Spleen (tissue), 11 donors: ENCODE results near the gene EPHA8. TPM values are rescaled to one million over a fixed set of nuclear protein-coding genes. Genes with fewer than 3 reads are reported as not detected.

ENCODE experiments used
- DNase-seq: peaks from one replicate; pipeline ENCODE4 v3.0.0-alpha.2; 2020
- H3K27ac ChIP-seq, 8 donors: fragments of 200-600 bp; sonication (generic) in 7 of 8; 1 replicate in 4 of 8; 2 replicates in 4 of 8; pipeline versions ENCODE4 v1.5.0 to v1.8.0; 2016 to 2021; ENCODE audit warnings: inconsistent platforms in 4 of 8, mild to moderate bottlenecking in 4 of 8, moderate library complexity in 1 of 8
- H3K27me3 ChIP-seq, 7 donors: fragments of 200-600 bp; sonication (generic) in 6 of 7; replicated peaks in 1 of 7; 1 replicate in 4 of 7; 2 replicates in 3 of 7; pipeline versions ENCODE4 v1.5.0 to v1.8.0; 2016 to 2021; ENCODE audit warnings: inconsistent platforms in 3 of 7, mild to moderate bottlenecking in 1 of 7
- H3K36me3 ChIP-seq, 6 donors: fragments of 200-600 bp; sonication (generic) in 5 of 6; 1 replicate in 4 of 6; 2 replicates in 2 of 6; pipeline versions ENCODE4 v1.5.0 to v1.8.0; 2016 to 2021; ENCODE audit warnings: inconsistent platforms in 2 of 6
- H3K4me1 ChIP-seq, 6 donors: fragments of 200-600 bp; sonication (generic) in 5 of 6; 1 replicate in 3 of 6; 2 replicates in 3 of 6; pipeline versions ENCODE4 v1.5.0 to v1.8.0; 2016 to 2021; ENCODE audit warnings: inconsistent platforms in 3 of 6
- H3K4me3 ChIP-seq, 8 donors: fragments of 200-600 bp; sonication (generic) in 7 of 8; 1 replicate in 4 of 8; 2 replicates in 4 of 8; pipeline versions ENCODE4 v1.5.0 to v1.8.0; 2016 to 2021; ENCODE audit warnings: inconsistent platforms in 4 of 8, mild to moderate bottlenecking in 4 of 8, moderate library complexity in 2 of 8
- H3K9me3 ChIP-seq, 8 donors: fragments of 200-600 bp; sonication (generic) in 7 of 8; 1 replicate in 4 of 8; 2 replicates in 4 of 8; pipeline versions ENCODE4 v1.5.0 to v1.8.0; 2016 to 2021; ENCODE audit warnings: inconsistent platforms in 4 of 8
- CTCF ChIP-seq, 11 experiments: fragments of 200-600 bp in 7 of 11; fragments of 450-650 bp in 4 of 11; sonication (generic) in 4 of 11; IDR thresholded peaks in 8 of 11; conservative IDR thresholded peaks in 3 of 11; 1 replicate in 7 of 11; 2 replicates in 4 of 11; pipeline versions ENCODE4 v1.4.0 to v1.8.0; 2016 to 2021; ENCODE audit warnings: antibody characterized with exemption in 11 of 11, inconsistent platforms in 4 of 11, mild to moderate bottlenecking in 1 of 11
- POLR2A ChIP-seq, 3 donors: fragments of 450-650 bp; IDR thresholded peaks; one replicate each; pipeline ENCODE4 v1.5.1; 2017; ENCODE audit warnings: antibody characterized with exemption in 3 of 3, mild to moderate bottlenecking in 1 of 3
- POLR2AphosphoS5 ChIP-seq, 3 donors: sonication (generic); formaldehyde crosslinking; IDR thresholded peaks; one replicate each; pipeline ENCODE4 v1.5.1; 2017; ENCODE audit warnings: antibody characterized with exemption in 3 of 3
- WGBS, 5 donors: extraction: QIAGEN DNeasy Blood & Tissue Kit in 3 of 5; methylation state at CpG; one replicate each; pipeline versions ENCODE4 v1.1.5 to v1.1.7; 2013 to 2018; 5-methylcytosine and 5-hydroxymethylcytosine counted together
- intact Hi-C: fragments of 100-400 bp; cut with DNase I; formaldehyde crosslinking; loops from one replicate; pipeline ENCODE4 v1.15.0; 2023; ENCODE audit warnings: low total_unique reads
- polyA plus RNA-seq, 3 donors: library from polyadenylated mRNA; stranded (reverse); fragments of 200-250 nt; gene quantifications; one replicate each; pipeline ENCODE4 v1.2.1, GENCODE V29; 2013
- total RNA-seq, 7 donors: library from RNA; depleted of rRNA in 3 of 7; stranded (reverse); fragments of >200 nt in 3 of 7; fragmentation: NEBNext Ultra II Directional in 4 of 7; extraction: Animal tissue kit (Norgen Biotek cat#: 25700) in 4 of 7; gene quantifications; one replicate each; pipeline versions ENCODE4 v1.1.0 to v1.2.1, GENCODE V29; 2016 to 2021
- donor health status: healthy with polysubstance abuse.
- donor health status: DM: no; HTN: no; CAD: no; lungs with moderate emphysema.
- donor health status: DM: no; HTN: no; CAD: no.
- donor health status: Bipolar disorder and iron deficiency.
- donor health status: healthy.
- donor health status: DM: no; HTN: no; CAD: no.
- donor health status: DM: yes; HTN: yes; CAD: no.

Gene EPHA8
- total and polyA plus RNA-seq, 10 donors, result 0.30 to 9.2 (median 4.9) TPM

- 77 to 88% (median 84%) methylated on average over 16 to 18 of the region's 18 CpGs for WGBS, 5 donors
- H3K27me3 ChIP-seq, result peaks cover 0 to 77% (median 8%) of the 10 kb centered on the region in 7 donors
- H3K36me3 ChIP-seq, result no peaks in the 10 kb centered on the region
- no peaks in the 10 kb centered on the region for H3K4me1 ChIP-seq
- no peak for DNase-seq
- no peak for TF ChIP-seq CTCF (IDR thresholded peaks at IDR 0.05 in 8 of 11, conservative IDR thresholded peaks at IDR 0.05 in 3 of 11)
- TF ChIP-seq POLR2A (IDR thresholded peaks at IDR 0.05), result no peak
- no peak for TF ChIP-seq POLR2AphosphoS5 (IDR thresholded peaks at IDR 0.05)
- H3K4me3 ChIP-seq, result no peak overlapping the region
- no peaks in the 10 kb centered on the region for H3K9me3 ChIP-seq
- intact Hi-C loops, result no loop called here
- H3K27ac ChIP-seq, result no peak overlapping the region
Measured at GRCh38 chr1:22602060-22602740, 38.9 kb downstream of the EPHA8 start.

- intact Hi-C loops, result no loop called here
- TF ChIP-seq POLR2AphosphoS5 (IDR thresholded peaks at IDR 0.05), result no peak
- no peak for TF ChIP-seq CTCF (IDR thresholded peaks at IDR 0.05 in 8 of 11, conservative IDR thresholded peaks at IDR 0.05 in 3 of 11)
- no peak for TF ChIP-seq POLR2A (IDR thresholded peaks at IDR 0.05)
- H3K27ac ChIP-seq, result no peak overlapping the region
- H3K27me3 ChIP-seq, result peaks cover 0 to 95% (median 14%) of the 10 kb centered on the region in 7 donors
- no peaks in the 10 kb centered on the region for H3K4me1 ChIP-seq
- DNase-seq, result no peak
- H3K36me3 ChIP-seq, result no peaks in the 10 kb centered on the region
- no peaks in the 10 kb centered on the region for H3K9me3 ChIP-seq
- WGBS, 5 donors, result 52 to 57% (median 55%) methylated on average over 4 of the region's 4 CpGs
- no peak overlapping the region for H3K4me3 ChIP-seq
Measured at GRCh38 chr1:22606161-22606560, 42.9 kb downstream of the EPHA8 start.

- Histone ChIP-seq H3K27ac (no peak overlapping the region), H3K36me3 (no peaks in the 10 kb centered on the region), H3K9me3 (no peaks in the 10 kb centered on the region), H3K4me1 (no peaks in the 10 kb centered on the region), H3K27me3 (peaks cover 0 to 97% (median 14%) of the 10 kb centered on the region in 7 donors), H3K4me3 (no peak overlapping the region)
- no peak for DNase-seq
- TF ChIP-seq POLR2AphosphoS5 (IDR thresholded peaks at IDR 0.05) (no peak), POLR2A (IDR thresholded peaks at IDR 0.05) (no peak), CTCF (IDR thresholded peaks at IDR 0.05 in 8 of 11, conservative IDR thresholded peaks at IDR 0.05 in 3 of 11) (no peak)
- WGBS, 5 donors, result 9 to 19% (median 14%) methylated on average over 10 of the region's 10 CpGs
- intact Hi-C loops, result no loop called here
Measured at GRCh38 chr1:22607154-22607553, 43.9 kb downstream of the EPHA8 start.

GRCh38 chr1:22608361-22608760, 45.1 kb downstream of the EPHA8 start:
- no peak overlapping the region for H3K27ac ChIP-seq
- no peaks in the 10 kb centered on the region for H3K4me1 ChIP-seq
- intact Hi-C loops, result no loop called here
- H3K4me3 ChIP-seq, result no peak overlapping the region
- TF ChIP-seq POLR2A (IDR thresholded peaks at IDR 0.05) (no peak), CTCF (IDR thresholded peaks at IDR 0.05 in 8 of 11, conservative IDR thresholded peaks at IDR 0.05 in 3 of 11) (no peak), POLR2AphosphoS5 (IDR thresholded peaks at IDR 0.05) (no peak)
- peaks cover 0 to 97% (median 9%) of the 10 kb centered on the region in 7 donors for H3K27me3 ChIP-seq
- H3K9me3 ChIP-seq, result no peaks in the 10 kb centered on the region
- H3K36me3 ChIP-seq, result no peaks in the 10 kb centered on the region
- DNase-seq, result no peak
- 46 to 68% (median 58%) methylated on average over 3 of the region's 3 CpGs for WGBS, 5 donors
